Embryonic facial prominence (tissue), 1 donor: ENCODE measurements around the gene S100B.
"Not testable (repeated sequence)": the region's sequence is repeated elsewhere in the genome, so short reads cannot be mapped to it uniquely, and the experiment has no call there.

Experiments
- DNase-seq: peaks from one replicate; pipeline ENCODE4 v3.0.0-alpha.2; 2016; ENCODE audit errors: extremely low spot score

Gene S100B

DNA sequence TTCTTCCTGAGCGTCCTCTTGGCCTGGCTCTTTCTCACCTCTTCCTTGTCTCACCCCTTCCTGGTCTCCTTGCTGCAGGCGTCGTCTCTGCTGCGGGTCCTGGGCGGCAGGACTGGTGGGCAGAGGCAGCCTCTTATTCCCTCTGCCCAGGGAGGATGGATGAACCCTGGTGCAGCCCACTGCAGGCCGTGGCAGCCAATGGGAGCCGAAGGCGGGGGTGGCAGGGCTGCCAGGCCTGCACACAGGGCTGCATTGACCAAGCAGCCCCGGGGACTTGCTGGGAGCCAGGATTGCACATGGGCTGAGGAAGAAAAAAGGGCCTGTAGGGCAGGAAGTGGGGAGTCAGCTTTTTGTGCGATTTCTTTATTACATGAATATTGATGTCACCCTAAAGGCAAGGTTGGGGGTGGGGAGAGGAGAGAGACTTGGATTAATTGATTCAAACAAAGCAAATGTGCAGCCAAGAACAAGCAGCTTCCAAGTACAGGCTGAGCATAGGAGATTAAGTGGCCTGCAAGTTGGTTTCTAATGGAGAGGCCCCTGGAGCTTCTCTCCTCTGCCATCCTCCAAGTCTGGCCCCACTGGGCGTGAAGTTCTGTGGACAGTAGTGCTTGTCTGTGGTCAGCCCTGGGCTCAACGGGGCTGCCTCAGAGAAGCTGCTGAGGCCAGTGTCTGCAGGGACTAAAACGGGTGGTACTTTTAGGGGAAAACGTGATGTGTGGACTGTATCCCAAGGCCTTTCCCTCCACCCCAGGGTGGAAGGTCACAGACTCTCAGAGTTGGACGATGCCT is at the start of gene S100B:
Gene S100B (minus strand): TSS at position 108 of the 792 bp plus-strand sequence. CDS start 2,667 bp downstream, outside the sequence.
- no peak for DNase-seq

DNA sequence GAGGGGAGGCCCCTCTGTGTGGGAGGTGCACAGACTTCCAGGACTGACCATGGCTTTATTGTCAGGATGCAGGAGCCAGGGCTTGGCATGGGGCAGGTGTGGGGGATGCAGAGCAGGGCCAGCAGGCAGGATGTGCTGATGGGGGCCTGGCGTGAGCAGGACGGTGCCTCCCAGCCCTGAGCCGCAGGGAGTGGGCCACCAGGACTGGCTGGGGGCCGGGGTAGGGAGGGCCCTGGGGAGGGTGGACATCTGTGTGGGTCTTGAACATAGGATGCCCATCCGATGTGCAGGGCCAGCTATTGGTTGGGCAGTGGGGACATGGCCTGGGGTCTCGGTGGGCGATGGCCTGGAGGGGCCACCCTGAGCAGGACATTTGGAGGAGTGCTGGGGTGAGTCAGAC is 46.2 kb upstream of the S100B start:
- DNase-seq: no peak

DNA sequence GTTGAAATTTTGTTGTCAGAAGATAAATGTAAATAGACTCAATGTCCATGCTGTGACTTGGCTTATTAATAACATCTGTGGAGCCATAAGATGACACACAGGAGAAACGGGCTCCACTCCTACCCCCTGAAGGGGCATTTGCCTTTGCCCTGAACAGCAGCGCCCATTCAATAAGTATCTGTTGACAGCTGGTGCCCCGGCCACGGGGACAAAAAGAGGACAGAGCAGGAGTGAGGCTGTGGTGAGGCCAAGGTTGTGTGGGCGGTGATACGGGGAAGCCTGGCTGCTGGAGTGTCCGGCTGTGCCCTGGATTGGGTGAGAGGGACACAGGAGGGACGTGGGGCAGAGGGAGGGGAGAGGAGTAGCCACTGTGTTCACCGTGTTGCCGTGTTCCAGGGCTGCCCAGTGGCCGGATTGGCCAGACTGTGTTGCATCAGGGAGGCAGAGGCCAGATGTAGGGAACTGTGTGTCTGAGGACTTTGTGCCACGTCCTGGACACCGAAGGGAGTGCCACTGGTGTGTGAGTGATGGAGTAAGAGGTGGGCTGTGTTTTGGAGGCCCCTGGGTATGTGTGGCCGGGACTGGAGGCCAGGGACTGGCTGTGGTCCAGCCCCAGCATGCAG is 45.7 kb upstream of the S100B start:
- DNase-seq: no peak

DNA sequence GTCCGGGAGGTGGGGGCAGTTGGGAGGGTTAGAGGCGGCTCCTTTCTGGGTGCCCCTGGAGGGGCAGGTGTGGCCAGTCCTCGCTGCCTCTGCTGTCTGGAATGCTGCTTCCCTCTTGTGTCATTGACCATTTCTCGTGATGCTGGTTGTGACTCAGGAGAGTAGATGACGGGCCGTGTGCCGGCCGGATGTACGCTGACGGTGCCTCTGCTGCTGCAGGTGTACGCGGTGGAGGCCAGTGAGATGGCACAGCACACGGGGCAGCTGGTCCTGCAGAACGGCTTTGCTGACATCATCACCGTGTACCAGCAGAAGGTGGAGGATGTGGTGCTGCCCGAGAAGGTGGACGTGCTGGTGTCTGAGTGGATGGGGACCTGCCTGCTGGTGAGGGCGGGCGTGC is 44.5 kb upstream of the S100B start:
- DNase-seq: no peak

DNA sequence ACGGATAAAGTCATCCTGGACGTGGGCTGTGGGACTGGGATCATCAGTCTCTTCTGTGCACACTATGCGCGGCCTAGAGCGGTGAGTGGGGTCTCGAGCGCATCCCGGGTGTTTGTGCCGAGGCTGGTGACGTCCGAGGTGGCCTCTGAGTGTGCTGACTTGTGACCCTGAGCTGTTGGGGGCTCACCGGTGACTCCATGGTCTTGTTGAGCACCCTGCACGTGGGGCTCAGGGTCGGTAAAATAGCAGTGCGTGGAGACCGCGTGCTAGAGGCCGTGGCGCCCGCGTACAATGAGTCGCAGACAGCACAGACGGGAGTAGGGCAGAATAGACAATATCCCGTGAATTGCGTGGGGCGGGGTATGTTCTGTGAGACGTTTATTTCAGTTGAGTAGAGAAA is 43.7 kb upstream of the S100B start:
- DNase-seq: no peak

DNA sequence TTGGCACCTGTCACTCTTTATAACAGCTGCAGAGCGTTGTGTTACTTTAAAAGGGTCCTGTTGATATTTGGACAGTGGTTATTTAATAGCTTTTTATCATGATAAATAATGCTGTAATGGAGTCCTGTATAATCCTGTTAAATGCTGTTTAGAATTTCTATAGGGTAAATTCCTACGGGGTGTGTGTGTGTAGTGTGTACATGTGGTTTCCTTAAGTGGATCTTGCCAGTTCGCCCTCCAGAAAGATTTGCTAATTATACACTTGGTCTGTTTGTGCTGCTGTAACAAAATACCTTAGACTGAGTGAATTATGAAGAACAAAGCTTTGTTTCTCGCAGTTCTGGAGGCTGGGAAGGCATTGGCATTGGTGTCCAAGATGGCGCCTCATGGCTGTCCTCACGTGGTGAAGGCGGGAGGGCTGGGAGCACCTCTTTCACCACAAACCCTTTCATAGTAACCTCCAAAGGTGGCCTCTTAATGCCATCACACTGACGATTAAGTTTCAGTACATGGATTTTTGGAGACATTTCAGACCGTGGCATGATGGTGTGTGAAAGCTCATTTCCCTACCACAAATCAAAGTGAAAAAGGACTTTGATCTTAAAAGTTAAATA is 41.8 kb upstream of the S100B start:
- DNase-seq: no peak

DNA sequence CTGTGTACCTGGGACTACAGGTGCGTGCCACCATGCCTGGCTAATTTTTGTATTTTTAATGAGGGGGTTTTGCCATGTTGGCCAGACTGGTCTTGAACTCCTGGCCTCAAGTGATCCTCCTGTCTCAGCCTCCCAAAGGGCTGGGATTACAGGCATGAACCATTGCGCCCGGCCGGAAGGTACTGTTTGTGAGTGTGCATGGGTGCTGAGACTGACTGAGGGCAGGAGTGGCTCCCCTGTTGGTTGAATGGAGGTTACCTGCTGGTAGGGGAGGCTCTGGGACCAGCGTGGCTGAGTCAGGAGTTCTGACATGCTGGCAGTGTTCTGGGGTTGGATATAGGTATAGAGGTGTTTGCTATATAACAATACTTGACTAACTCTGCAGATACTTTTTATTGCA is 41.0 kb upstream of the S100B start:
- no peak for DNase-seq

DNA sequence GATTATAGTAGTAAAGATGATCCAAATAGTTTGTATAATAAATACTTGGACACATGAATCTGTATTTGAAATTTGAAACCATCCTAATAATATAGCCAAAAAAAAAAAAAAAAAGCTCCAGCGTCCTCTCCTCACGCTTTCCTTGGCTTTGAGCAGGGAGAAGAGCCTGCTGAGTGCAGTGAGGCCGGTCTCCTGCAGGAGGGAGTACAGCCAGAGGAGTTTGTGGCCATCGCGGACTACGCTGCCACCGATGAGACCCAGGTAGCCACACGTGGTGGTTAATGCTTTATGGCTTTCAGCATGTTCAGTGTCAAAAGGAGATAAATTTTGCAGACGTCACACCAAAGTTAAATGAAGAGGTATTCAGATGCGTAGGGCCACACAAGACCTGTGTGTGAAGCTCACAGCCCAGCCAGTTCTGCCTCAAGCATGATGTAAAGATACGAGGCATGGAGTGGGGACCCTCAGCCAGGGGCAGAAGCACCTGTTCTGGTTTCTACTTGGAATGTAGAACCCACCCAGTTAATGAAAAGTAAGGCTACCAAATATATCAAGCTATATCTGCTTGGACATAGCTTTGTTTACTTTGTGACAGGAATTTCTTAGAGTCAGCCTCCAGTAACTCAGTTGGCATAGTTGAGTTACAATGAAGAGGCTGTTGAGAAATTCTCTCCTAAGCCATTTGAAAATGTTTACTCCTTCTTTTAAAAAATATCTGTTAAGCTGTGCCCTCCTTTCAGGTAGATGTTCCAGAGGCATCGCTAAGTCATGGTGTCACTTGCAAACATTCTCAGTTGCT is 38.7 kb upstream of the S100B start:
- DNase-seq: no peak

DNA sequence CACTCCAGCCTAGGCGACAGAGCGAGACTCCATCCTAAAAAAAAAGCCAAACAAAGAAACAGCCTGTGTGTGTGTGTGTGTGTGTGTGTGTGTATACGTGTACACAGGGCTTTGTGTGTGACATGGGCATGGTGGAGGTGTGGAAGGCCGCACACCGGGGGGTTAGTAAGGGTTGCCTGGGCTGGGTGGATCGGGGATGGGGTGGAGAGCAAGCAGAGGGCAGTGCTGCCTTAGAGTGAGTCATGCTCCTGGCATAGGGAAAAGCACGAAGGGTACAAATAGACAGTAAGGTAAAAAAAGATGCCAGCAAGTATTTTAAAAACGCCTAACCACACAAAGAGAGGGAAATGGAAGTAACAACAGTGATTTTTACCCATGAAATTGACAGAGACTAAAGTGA is 36.8 kb upstream of the S100B start:
- no peak for DNase-seq

DNA sequence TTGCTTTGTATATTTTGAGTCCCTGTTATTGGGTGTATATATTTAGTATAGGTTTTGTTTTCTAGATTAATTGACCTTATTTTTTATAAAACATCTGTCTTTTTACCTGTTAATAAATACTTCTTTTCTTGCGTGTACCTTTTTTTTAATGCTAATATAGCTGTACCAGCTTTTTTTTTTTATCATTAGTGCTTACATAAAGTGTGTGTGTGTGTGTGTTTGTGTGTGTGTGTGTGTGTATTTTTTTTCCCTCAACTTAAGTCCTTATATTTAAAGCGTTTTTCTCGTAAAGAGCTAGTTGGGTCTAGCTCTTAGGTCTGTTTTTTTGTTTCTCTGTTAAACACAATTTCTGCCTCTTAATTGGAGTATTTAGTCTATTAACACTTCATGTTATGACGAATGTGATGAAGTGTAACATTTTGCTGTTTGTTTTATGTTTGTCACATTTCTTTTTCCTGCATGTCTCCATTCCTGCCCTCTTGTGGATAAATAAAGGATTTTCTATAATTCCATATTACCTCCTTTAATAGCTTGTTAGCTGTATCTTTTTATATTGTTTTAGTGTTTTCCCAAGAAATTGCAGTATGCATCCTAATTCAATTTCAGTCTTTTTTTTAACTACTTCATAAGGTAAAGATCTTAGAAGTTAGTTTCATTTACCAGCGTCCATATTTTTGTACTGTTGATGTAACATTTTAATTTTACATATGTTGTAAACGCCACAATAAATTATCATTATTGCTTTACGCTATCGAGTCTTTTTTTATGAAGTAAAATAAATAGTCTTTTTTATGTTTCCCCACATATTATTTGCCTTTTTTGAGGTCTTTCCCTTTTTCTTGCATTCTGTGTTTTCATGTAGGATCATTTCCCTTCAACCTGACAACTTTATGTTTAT is 34.9 kb upstream of the S100B start:
- DNase-seq: no peak

DNA sequence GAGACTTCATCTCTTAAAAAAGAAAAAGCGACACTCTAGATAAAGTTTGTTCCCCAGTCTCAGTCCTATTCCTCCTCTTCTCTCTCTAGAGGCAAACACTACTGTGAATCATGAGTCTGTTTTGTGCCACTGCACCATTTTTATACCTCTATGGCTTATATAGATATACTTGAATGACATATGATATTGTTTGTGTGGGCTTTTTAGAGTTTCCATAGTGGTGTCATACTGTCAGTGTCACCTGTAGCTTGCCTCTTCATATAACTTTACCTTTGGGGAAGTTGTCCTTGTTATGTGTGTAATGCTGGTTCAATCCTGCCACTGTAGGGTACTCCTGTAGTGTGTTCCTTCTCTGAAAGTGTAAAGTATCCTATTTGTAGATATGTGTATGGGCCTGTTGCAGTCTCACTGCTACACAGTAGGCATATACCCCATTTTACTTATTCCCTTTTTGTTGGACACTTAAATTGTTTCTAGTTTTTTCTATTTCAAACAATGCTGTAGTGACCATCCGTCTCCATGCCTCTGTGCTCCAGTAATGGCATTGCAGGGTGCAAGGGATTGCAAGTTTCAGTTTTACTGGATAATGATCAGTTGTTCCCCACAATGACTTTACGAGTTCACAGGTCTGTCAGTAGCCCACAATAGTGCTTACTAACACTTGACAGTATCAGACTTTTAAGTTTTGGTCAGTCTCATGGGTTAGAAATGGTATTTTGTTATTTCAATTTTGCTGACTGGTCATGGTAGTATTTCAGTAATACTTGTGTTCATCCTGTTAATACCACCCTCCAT is 33.3 kb upstream of the S100B start:
- DNase-seq: no peak

DNA sequence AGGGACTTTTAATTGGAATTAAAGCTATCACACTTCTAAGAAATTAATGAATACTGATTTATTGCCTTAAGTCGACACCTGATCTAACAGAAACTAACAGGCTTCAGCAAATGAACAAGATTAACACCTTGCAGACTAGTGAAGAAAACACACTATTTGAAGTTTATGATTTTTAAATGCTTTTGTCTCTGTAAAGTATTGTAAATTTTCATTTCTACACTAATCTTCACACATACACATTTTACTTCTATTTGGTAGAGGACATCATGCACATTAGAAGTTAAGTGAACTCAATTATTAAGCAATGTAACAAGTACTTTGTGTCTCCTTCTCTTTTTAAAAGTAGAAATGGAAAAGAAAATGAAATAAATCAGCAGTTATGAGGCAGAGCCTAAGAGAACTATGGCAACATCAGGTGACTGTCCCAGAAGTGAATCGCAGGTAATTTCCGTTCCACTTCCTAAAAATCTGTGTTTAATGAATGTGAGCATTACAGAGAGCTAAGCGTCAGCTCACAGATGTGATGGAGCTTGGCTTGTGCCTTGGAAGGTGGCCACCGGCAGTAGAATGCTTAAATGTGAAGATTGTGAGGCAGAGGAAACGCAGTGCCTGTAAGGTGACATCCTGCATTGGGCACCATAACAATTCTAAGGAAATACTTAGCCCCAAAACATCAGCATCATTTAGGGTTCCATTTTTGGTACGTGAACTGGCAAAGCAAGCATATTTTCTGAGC is 31.8 kb upstream of the S100B start:
- DNase-seq: no peak

DNA sequence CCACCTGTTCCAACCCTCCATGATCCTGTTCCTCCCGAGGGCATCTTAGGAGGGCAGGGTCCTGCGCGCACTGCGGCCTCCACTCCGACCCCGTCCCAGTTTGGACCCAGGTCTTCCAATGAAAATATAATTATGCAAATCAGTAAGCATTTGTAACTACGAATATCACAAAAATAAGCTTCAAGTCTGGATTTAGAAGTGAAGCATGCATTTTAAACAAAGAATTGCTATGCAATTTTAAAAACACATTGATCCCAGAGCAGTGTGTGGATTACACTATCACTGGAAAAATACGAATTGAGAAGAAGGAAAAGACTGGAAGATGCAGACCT is 31.3 kb upstream of the S100B start:
- DNase-seq: no peak

DNA sequence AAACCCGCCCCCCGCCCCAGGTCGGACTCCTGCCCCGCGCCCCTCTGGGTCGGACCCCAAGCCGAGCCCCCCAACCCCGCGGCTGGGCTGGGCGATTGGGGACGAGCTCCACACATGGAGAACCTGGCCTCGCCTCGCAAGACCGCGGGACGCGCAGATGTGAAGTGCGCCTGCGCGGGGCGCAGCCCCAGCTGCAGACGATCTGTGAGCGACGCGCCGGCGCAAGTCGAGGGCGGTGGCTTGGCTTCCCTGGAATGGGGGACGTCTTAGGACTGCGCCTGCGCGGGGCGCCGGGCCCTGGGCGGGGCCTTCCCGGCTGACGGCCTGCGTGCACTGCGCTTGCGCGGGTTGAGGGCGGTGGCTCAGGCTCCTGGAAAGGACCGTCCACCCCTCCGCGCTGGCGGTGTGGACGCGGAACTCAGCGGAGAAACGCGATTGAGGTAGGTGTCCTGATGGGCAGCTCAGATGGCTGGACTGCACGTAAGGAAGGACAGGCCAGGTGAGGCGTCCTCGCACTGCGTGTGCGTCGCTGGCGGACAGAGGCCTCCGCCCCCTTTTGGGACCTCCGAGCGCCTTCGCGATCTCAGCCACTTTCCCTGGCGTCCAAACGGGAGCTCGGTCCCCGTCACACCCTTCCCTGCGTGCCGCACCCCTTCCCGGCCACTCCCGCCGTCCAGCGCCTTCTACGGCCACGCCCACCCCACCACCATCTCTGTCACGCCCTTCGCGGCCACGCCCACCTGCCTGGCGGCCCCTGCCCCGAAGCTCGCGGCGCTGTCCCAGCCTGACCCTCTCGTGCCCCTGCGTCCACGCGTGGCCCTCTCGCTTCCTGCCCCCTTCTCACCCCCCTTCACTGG is 30.7 kb upstream of the S100B start, which contains the start of gene PRMT2:
Gene PRMT2 (plus strand): TSS at position 351 of the 857 bp plus-strand sequence. CDS start 1,278 bp downstream, outside the sequence.
- DNase-seq: peak; percentile 98

DNA sequence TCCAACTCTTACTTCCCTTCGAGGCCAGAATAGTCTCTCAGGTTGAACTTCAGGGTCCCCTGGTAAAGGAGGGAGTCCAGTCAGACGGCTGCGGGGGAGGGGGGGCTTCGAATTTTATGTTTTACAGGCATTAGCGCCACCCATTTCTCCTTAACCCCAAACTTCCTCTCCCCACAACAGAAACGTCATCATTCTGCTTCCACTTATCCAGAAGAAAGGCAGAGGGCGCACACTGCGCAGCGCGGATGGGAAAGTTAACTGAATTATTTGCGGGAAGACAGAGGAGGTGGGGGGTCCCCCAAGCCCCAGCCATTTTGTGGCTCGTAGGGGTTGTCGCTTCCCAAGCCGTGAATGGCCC is 30.1 kb upstream of the S100B start:
- peak; percentile 94 for DNase-seq

DNA sequence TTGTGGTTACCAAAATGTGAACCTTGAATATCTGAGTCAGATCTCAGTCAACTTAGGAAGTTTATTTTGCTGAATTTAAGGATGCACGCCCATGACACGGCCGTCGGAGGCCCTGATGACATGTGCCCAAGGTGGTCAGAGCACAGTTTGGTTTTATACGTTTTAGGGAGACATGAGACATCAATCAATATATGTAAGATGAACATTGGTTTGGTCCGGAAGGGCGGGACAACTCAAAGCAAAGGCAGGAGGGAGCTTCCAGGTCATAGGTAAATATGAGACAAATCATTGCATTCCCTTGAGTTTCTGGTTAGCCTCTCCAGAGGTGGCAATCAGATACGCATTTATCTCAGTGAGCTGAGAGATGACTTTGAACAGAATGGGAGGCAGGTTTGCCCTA is 29.5 kb upstream of the S100B start:
- no peak for DNase-seq

DNA sequence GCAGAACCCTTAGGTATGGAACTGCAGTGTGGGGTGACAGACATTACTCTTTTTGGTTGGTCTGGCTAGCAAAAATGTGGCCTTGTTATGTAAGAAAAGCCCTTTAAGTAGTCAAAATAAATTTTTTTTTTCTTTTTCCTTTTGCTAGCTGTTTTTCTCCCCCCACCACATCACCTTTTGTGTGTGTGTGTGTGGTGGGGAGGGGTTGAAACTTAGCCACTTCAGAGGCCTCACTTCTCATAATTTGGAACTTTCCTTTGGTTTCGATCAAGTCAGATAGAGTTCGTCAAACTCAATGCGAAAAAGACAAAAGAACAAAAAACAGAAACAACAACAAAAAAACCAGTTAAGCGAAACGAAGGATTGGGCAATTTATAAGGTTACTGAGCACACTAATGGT is 28.7 kb upstream of the S100B start:
- no peak for DNase-seq

DNA sequence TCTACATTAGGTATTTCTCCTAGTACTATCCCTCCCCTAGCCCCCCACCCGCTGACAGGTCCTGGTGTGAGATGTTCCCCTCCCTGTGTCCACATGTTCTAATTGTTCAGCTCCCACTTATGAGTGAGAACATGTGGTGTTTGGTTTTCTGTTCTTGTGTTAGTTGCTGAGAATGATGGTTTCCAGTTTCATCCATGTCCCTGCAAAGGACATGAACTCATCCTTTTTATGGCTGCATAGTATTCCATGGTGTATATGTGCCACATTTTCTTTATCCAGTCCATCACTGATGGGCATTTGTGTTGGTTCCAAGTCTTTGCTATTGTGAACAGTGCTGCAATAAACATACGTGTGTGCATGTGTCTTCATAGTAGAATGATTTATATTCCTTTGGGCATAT is 26.0 kb upstream of the S100B start:
- not testable (repeated sequence) for DNase-seq

DNA sequence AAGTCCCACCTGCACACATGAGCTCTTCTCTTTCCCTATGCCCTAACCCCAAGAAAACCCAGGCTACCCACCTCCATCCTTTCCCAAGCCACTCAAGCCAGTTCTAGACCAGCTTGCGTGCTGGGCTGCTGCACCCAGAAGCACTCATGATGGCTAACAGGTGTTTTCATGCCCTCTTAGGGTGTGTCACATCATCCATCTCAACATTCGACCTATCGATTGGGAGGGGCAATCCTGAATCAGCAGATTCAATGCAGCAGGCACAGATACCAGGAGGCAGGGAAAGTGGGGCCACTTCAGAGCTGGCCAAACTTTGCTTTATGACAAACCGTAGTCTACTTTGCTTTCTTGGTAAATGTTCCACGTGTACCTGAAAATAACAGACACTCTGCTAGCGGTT is 24.0 kb upstream of the S100B start:
- no peak for DNase-seq
